Inflammatory macrophage treated with lipopolysaccharide for 4 hours (primary cell): ENCODE measurements around the gene CRIP1.

Experiments
- DNase-seq: peaks from one replicate; pipeline ENCODE4 v3.0.0-alpha.2; 2020

Gene CRIP1

GRCh38 chr14:105452963-105453362, 33.7 kb upstream of the CRIP1 start:
- DNase-seq, result no peak

DNA sequence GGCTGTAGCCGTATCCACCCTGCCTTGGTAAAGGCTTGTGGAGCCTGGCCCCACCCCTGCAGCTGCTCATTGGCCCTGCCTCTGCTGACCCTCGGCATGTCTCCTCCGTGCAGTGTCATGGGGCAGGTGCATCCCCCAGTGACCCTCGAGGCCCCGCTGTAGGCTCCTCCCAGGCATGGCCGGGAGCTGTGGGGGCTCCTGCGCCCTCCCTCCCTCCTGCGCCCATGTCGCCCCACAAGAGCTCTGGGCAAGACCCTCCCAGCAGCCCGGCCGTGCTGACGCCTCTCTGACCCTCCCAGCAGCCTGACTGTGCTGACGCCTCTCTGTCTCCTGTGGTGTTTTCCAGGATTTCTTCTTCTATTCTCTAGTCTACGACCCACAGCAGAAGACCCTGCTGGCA, 32.8 kb upstream of the CRIP1 start:
- DNase-seq, result no peak

DNA sequence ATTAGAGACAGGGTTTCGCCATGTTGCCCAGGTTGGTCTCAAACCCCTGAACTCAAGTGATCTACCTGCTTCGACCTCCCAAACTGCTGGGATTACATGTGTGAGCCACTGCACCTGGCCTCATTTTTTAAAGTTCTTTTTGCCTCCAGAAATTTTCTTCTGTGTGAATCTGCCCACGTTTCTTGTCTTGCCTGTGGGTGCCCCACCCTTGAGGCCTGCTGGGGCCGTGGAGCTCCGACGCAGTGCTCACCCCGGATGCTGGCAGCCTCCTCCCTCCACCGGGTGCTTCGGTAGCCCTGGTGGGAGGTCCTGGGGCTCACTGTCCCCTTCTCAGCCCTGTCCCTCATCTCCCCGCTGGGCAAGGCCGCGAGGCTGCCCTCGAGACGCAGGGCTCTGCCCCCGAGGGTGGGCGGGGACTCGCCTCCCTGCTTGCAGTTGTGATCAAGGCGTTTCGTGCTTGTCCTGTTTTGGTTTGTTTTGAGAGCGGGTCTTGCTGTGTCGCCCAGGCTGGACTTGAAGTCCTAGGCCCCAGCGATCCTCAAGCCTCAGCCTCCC, 31.5 kb upstream of the CRIP1 start:
- DNase-seq, result no peak

DNA sequence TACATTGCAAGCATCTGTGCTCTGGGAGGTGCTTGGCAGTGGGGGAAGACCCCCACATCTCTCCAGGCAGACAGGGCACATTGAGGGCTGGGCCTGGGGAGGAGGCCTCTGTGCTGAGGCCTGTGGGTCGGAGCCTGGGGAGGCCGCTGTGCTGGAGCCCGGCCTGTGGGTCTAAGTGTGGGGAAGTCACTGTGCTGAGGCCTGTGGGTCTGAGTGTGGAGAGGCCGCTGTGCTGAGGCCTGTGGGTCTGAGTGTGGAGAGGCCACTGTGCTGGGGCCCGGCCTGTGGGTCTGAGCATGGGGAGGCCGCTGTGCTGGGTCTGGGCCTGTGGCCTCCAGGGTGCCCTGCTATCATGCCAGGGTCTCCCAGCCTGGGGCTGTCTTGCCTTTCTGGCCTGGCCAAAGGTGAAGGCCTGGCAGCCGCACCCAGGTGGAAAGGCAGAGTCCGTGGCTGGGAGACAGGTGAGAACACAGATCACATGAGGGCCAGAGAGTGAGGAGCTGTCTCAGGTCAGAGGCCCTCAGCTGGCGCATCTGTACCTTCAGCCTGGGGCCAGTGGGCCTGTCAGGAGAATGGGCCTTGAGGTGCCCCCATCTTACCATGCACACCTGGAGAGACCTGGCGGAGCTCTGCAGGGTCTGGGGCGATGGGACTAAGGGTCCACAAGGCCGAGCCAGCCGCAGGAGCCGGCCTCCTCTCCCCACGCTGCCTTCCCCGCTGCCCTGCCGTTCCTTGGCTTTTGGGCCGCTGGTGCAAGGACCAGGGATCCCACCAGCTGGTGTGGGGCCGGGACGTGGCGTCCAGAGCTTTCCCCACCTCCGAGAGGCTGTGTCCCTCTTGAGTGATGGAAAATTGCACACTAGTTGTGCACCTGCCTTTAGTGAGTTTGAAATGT, 30.7 kb upstream of the CRIP1 start:
- no peak for DNase-seq

DNA sequence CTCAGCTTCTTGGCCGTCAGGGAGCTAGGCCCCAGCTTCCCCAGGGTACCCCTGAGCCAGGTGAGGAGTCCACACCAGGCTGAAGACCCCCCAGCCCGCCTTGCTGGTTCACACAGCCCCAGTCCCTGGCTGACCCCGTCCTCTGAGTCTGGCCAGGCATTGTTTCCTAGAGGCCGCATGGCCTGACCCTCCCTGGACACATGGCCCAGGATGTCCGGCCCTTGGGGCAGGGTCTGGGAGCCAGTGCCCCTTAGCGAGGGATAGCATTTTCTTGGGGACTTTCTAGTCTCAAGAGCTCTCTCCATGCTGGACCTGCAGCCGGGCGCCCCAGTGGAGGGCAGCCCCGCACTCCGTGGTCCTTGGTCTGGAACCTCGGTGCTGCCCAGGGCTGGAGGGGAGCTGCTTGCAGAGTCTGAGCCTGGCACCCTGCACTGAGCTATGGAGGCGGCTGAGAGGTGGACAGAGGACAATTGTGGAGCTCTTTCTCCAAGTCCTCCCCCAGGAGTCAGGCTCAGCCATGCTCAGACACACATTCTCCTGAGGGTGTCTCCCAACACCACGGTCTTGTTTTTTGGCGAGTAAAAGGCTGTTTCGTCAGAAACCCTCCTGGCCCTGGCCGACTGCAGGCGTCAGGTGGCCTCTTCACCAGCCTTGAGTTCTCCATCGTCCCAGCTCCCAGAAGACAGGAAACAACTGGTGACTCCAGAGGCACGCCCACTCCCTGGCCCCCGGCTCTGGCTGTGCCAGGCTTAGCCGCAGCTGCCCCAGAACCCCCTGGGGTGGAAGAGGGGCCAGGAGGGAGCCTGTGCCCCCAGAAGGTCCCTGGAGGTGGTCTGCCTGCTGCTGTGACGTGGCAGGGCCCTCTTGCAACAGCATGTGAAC, 29.7 kb upstream of the CRIP1 start:
- no peak for DNase-seq

GRCh38 chr14:105458010-105458409, 28.7 kb upstream of the CRIP1 start:
- no peak for DNase-seq

DNA sequence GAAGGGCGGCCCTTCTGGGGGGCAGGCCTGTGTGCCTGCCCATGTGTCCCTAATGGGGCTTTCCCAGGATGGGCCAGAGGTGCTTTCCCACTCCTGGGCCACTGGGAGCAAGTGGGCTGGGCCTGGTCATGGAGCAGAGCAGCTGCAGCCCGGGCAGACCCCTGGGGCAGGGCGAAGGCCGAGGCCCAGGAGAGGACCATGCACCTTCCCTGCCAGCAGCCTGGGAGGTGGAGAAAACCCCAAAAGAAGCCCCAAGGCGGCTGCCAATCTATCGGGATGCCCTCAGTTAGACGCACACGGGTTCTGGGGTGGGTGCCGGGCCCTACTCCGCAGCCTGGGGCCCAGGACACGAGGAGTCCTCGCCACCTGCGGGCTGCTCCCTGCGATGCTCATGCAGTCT, 28.1 kb upstream of the CRIP1 start:
- no peak for DNase-seq

DNA sequence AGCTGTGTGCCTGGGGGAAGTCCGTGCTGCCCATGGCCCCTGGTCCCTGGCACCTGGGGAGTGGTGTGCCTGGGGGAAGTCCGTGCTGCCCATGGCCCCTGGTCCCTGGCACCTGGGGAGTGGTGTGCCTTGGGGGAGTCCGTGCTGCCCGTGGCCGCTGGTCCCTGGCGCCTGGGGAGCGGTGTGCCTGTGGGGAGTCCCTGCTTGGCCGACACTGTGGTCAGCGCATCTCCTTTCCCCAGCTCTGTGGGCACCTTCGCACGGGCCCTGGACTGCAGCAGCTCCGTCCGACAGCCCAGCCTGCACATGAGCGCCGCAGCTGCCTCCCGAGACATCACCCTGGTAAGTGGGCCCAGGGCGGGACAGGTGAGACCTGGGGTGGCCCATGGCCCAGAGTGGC, 26.6 kb upstream of the CRIP1 start:
- DNase-seq, result no peak

DNA sequence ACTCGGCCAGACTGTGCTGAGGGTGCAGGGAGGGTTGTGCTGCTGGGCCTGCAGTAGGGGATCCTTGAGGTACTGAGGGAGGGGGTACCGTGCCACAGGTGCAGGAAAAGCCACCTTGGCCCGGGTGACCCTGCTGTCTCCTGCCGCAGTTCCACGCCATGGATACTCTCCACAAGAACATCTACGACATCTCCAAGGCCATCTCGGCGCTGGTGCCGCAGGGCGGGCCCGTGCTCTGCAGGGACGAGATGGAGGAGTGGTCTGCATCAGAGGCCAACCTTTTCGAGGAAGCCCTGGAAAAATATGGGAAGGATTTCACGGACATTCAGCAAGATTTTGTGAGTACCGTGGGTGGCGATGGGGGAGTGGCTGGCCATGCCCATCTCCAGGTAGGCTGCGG, 26.1 kb upstream of the CRIP1 start:
- DNase-seq, result no peak

DNA sequence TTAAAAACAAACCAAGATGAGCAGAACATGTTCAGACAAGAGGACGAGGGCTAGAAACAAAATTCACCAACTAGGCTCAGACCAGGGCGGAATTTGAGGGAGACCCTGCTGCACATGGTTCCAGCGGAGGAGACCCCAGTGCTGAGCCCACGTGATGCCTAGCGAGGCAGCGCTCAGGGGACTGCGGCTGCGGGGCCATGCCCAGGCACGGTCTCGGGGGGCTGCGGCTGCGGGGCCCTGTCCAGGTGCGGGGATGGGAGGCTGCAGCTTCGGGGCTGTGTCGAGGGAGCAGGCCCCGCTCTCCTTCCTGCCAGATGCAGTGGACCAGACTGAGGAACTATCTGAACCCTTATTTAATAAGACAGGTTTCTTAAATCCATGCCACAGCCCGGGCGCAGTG, 24.8 kb upstream of the CRIP1 start:
- no peak for DNase-seq

DNA sequence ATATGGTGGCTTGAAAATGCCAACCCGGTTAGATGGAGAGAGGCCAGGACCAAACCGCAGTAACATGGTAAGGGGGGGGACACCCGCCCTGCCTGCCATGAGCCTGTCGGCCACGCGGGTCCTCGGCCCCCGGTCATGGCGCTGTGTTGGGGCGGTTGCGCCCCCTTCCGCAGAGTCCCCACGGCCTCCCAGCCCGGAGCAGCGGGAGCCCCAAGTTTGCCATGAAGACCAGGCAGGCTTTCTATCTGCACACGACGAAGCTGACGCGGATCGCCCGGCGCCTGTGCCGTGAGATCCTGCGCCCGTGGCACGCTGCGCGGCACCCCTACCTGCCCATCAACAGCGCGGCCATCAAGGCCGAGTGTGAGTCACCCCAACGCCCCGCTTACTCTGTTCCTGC, 22.2 kb upstream of the CRIP1 start:
- DNase-seq, result no peak

DNA sequence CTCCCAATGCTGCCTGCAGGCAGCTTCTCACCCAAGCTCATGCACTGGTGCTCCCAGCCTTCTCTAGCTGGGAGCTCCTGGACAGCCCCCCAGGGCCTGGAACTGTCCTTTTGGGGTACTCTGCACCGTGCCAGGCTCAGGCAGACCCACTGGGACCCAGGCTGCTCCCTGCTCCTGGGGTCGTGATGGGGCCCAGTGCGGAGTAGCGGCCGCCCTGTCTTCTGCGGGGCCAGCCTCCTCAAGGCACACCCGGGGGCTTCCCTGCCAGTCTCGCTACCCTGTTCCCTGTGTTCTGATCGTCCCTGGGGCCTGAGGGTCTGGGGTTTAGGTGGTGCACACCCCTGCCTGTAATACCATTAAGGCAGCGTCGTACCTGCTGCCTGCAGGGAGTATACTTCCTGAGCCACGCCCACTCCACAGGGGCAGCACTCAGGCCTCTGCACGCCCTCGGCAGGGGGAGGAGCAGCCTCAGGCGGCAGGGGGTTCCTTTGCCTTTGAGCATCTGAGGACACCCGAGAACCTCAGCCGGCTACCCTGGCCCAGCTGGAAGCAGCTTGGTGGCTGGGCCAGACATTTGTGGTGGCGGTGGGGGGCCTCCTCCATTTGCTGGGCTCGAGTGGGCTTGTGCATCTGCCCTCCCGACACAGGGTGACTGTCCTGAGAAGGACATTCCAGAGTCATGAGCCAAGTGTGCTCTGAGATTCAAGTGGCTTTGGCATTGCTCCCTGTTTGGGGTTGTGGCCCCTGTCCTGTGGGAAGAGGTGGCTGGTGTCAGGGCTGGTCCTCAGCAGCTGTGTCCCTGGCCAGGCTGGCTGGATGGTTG, 21.3 kb upstream of the CRIP1 start:
- no peak for DNase-seq

- DNase-seq, result no peak
Observed at GRCh38 chr14:105466531-105467248, 20.0 kb upstream of the CRIP1 start.

DNA sequence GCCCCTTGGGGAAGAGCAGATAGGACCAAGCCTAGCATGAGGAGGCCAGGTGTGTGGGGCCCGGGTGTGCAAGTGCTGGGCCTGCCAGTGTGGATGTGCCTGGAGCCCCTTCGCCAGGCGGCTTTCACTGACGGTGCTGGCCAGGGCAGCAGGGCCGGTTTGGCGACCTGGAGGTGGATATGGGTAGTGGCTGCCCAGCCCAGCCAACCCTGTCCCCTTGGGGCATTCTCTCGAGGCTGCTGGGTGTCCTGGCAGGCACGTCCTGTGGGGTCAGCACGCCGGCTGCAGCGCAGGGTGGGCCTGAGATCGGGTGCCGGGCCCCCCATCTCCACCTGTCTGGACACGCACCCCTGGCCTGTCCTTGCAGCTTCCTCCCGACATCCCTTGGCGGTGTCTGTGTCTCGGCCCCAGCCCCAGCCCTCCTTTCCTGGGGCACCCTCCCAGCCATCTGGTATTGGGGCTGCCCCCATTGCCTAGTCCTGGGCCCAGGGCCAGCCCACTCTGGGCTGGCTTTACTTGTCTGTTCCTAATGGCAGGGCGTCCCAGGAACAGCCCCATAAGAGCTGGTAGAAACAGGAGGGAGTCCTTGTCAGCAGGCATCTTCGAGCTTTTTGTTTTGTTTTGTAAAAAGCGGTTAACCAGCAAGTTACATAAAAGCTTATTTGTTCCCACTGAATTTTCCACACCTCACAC, 19.3 kb upstream of the CRIP1 start:
- DNase-seq, result no peak

DNA sequence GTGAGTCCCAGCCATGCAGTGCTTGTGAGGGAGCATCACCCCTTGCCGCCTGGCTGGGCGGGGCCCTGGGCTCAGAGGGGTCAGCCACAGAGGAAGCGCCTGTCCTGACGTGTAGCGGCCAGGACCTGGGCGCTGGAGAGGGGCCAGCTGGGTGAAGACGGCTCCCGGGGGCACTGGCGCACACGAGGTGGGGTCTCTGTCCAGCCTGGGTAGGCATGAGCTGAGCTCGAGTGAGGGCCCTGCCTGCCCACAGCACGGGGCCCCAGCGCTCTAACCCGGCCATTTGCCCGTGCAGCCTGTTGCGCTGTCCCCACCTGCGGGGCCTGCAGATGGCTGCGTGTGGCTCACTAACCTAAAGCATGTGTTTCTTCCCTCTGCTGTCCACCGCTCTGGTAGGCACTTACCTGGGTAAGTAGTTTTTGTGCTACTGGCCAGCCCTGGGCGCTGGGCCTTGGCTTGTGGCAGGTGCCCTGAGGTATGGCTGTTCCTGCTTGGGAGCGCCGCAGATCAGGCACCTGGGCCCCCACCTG, 18.7 kb upstream of the CRIP1 start:
- DNase-seq, result no peak

- no peak for DNase-seq
Observed at GRCh38 chr14:105468621-105469241, 18.0 kb upstream of the CRIP1 start.

- DNase-seq, result no peak
Observed at GRCh38 chr14:105469456-105470349, 17.0 kb upstream of the CRIP1 start.

GRCh38 chr14:105470350-105471296, 16.1 kb upstream of the CRIP1 start:
- no peak for DNase-seq
